ENCODE results near the gene LMF1.

DNA sequence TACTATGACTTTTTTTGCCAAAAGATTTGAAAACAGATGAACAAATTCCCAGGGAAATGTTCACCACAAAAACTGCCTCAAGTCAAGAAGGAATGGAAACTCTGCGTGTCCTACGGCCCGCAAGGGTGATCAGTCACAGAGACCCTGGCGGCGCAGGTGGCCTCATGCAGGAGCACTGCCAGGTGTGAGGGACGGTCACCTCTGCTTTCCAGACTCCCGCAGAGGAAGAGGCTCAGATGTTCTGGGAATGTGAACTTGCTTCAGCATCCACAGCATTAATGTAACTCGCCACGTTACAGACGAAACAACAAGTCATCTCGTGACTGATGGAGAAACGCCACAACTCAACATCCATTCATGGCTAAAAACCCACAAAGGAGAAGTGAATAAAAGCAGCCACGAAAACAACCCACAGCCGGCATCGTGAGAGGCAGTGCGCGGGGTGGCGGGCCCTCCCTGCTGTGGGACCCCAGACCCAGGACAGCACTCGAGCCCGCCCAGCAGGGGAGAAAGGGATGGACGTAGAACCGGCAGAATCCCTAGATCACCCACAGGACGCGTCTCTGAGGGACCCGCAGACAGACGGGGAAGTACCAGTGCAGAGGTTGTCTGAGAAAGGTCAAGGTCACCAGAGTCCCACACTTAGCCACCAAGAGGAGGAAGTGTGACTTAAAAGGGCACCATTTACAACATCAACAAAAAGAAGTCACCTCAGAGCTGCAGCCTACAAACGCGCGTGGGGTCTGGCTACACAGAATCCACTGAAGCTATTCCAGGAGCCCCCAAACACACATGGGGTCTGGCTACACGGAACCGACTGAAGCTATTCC, 93.3 kb downstream of the LMF1 start:
- TF ChIP-seq, protein P1, sequence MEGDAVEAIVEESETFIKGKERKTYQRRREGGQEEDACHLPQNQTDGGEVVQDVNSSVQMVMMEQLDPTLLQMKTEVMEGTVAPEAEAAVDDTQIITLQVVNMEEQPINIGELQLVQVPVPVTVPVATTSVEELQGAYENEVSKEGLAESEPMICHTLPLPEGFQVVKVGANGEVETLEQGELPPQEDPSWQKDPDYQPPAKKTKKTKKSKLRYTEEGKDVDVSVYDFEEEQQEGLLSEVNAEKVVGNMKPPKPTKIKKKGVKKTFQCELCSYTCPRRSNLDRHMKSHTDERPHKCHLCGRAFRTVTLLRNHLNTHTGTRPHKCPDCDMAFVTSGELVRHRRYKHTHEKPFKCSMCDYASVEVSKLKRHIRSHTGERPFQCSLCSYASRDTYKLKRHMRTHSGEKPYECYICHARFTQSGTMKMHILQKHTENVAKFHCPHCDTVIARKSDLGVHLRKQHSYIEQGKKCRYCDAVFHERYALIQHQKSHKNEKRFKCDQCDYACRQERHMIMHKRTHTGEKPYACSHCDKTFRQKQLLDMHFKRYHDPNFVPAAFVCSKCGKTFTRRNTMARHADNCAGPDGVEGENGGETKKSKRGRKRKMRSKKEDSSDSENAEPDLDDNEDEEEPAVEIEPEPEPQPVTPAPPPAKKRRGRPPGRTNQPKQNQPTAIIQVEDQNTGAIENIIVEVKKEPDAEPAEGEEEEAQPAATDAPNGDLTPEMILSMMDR (conservative IDR thresholded peaks at IDR 0.05; ENCODE audit: low read length): no peak
- TF ChIP-seq EZH2phosphoT487 (IDR thresholded peaks at IDR 0.05; ENCODE audit: borderline replicate concordance, low read depth, low read length): no peak

Measured in OCI-LY7 (cell line).